Effector memory CD4-positive, alpha-beta T cell (primary cell): ENCODE data around the gene MARK3.

Experiments used
- DNase-seq, 3 donors: peaks; one replicate each; pipeline ENCODE4 v3.0.0-alpha.2; 2020
- H3K27ac ChIP-seq: 2 replicates; pipeline ENCODE4 v1.7.0; 2013; ENCODE audit warnings: mild to moderate bottlenecking, low read length, moderate library complexity; ENCODE audit not compliant: insufficient read depth, poor library complexity, severe bottlenecking
- H3K27me3 ChIP-seq: replicated peaks from 2 replicates; pipeline ENCODE4 v1.7.0; 2013; ENCODE audit warnings: mild to moderate bottlenecking, low read length; ENCODE audit not compliant: insufficient read depth, control insufficient read depth, poor library complexity, severe bottlenecking
- H3K36me3 ChIP-seq: 2 replicates; pipeline ENCODE4 v1.7.0; 2013; ENCODE audit warnings: mild to moderate bottlenecking, low read length, moderate library complexity; ENCODE audit not compliant: control insufficient read depth, insufficient read depth
- H3K4me1 ChIP-seq: 2 replicates; pipeline ENCODE4 v1.7.0; 2013; ENCODE audit warnings: low read length, mild to moderate bottlenecking; ENCODE audit not compliant: control insufficient read depth, insufficient read depth, poor library complexity, severe bottlenecking
- H3K4me3 ChIP-seq: 2 replicates; pipeline ENCODE4 v1.7.0; 2013; ENCODE audit warnings: low read length, low read depth, mild to moderate bottlenecking; ENCODE audit not compliant: insufficient read depth, poor library complexity, severe bottlenecking
- H3K9me3 ChIP-seq: 2 replicates; pipeline ENCODE4 v1.7.0; 2013; ENCODE audit warnings: mild to moderate bottlenecking, low read length, moderate library complexity; ENCODE audit not compliant: control insufficient read depth

Gene MARK3

GRCh38 chr14:103541709-103542604 is 156.7 kb downstream of the MARK3 start:
- no peaks in the 10 kb centered on the region for H3K4me1 ChIP-seq
- H3K27me3 ChIP-seq: no peaks in the 10 kb centered on the region
- no peaks in the 10 kb centered on the region for H3K36me3 ChIP-seq
- H3K27ac ChIP-seq: no peak overlapping the region
- DNase-seq: no peak
- H3K9me3 ChIP-seq: no peaks in the 10 kb centered on the region
- no peak overlapping the region for H3K4me3 ChIP-seq

- Histone ChIP-seq H3K27me3 (no peaks in the 10 kb centered on the region), H3K27ac (no peak overlapping the region), H3K9me3 (no peaks in the 10 kb centered on the region), H3K4me3 (no peak overlapping the region), H3K36me3 (no peaks in the 10 kb centered on the region), H3K4me1 (no peaks in the 10 kb centered on the region)
- DNase-seq: no peak
Measured at GRCh38 chr14:103542605-103543088, 157.4 kb downstream of the MARK3 start.

GRCh38 chr14:103543140-103543539 is 157.9 kb downstream of the MARK3 start:
- Histone ChIP-seq H3K27ac (no peak overlapping the region), H3K4me1 (no peaks in the 10 kb centered on the region), H3K4me3 (no peak overlapping the region), H3K9me3 (no peaks in the 10 kb centered on the region), H3K27me3 (no peaks in the 10 kb centered on the region), H3K36me3 (no peaks in the 10 kb centered on the region)
- no peak for DNase-seq

GRCh38 chr14:103543721-103544387 is 158.6 kb downstream of the MARK3 start:
- Histone ChIP-seq H3K36me3 (no peaks in the 10 kb centered on the region), H3K9me3 (no peaks in the 10 kb centered on the region), H3K27me3 (no peaks in the 10 kb centered on the region), H3K27ac (no peak overlapping the region), H3K4me3 (no peak overlapping the region), H3K4me1 (no peaks in the 10 kb centered on the region)
- DNase-seq: no peak

DNA sequence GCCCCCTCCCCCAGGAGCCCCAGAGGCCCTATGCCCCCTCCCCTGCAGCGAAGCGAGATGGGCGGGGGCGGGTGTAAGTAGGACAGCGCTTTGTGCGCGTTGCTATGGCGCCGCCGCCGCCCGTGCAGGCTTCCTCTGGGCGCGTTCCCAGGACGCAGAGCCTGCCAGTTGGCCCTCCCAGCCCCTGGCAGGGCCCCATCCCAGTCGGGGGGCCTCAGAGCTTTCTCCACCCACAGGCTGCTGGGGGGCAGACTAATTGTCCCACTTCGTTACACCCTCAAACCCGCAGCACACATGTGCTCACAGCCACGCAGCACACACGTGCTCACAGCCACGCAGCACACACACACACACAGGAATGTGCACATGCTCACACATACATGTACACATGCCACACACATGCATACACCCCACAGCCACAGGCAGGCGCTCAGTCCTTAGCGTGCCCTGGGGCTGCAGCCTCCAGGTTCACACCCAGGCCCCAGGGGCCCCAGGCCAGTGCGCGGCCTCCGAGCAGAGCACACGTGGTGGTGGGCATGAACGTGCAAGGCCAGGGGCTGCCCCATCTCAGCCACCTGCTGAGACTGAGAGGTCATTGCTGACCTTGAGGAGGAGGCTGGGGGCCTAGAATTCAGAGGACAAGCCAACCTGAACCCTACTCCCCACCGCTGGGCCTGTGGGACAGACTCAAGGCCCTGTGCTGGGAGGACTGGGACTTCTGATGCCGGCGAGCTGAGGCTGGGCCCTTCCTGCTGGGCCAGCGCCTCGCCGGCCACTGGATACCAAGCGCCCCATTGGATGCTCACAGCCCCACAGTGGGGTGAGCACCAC is 159.4 kb downstream of the MARK3 start:
- no peak for DNase-seq
- no peak overlapping the region for H3K27ac ChIP-seq
- no peaks in the 10 kb centered on the region for H3K36me3 ChIP-seq
- H3K4me1 ChIP-seq: no peaks in the 10 kb centered on the region
- no peaks in the 10 kb centered on the region for H3K27me3 ChIP-seq
- H3K4me3 ChIP-seq: no peak overlapping the region
- H3K9me3 ChIP-seq: no peaks in the 10 kb centered on the region

DNA sequence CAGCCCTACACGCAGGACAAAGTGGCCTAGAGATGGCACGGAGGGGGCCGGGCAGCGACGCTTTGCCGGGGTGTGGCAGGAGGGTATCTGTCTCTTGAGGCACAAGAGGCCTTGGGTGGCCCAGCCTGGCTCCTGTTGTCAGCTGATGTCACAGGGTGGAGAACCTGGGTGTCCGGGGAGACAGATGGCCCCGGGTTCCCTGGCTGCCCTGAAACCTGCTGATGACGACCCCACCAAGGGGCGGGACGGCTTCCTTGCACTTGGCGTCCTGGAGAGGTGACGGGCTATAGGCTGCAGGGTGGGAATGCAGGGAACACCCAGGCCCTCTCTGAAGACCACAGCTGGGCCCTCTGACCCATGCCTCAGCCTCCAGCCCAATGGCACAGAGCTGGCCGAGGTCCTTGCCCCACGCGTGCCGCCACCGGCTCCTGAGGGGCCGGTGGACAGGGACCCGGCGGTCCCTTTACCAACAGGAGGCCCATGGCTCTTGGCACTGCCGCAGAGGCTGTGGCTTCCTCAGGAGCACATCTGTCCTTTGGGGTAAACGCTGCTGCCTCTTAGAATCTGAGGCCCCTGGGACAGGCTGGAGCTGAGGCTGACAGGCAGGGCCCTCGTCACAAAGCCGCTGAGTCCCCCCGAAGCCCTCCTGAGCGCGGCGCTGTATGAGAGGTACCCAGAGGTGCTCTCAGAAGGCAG is 160.2 kb downstream of the MARK3 start:
- Histone ChIP-seq H3K4me3 (no peak overlapping the region), H3K4me1 (no peaks in the 10 kb centered on the region), H3K9me3 (no peaks in the 10 kb centered on the region), H3K36me3 (no peaks in the 10 kb centered on the region), H3K27me3 (no peaks in the 10 kb centered on the region), H3K27ac (no peak overlapping the region)
- no peak for DNase-seq

GRCh38 chr14:103545915-103546651 is 160.9 kb downstream of the MARK3 start:
- H3K4me1 ChIP-seq: no peaks in the 10 kb centered on the region

DNA sequence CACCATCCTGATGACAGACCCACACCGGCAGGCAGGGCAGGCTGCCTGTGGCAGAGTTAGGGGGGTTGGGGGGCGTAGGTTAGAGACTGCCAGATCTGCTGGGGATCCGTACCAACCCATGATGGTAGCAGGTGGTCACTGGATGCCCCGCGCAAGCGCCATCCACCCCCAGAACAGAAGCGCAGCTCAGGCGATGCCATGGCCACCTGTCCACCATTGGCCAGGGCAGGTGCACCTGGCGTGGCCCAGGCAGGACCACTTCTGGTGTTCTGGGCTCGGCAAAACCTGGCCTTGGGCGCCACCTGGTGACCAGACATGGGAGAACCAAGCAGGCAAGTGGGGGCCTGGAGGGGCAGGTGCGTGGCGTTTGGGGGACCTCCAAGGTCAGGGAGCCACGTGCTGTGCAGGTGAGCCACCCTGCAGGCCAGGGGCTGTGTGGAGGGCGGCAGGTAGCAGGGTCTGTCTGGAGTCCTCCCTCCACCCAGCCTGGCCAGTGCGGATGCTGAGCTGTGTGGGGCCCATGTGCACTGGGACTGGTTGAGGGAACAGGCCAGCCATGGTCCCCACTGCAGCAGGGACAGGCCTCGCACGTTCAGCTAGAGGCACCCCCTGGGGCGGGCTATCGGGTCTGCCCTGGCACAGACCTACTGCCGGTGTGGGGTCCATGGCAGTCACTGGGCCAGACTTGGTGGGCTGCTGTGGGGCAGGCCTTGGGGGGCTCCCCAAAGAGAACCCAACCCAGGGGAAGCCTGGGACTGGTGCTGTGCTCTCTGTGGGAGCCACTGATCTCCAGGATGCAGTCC is 161.6 kb downstream of the MARK3 start:
- Histone ChIP-seq H3K4me3 (no peak overlapping the region), H3K27ac (no peak overlapping the region), H3K9me3 (no peaks in the 10 kb centered on the region), H3K36me3 (no peaks in the 10 kb centered on the region), H3K4me1 (no peaks in the 10 kb centered on the region), H3K27me3 (no peaks in the 10 kb centered on the region)
- peak; percentile 54 to 72 (median 60) for DNase-seq

More at GRCh38 chr14:103545915-103546651, 160.9 kb downstream of the MARK3 start:
- Histone ChIP-seq H3K36me3 (no peaks in the 10 kb centered on the region), H3K9me3 (no peaks in the 10 kb centered on the region), H3K4me3 (no peak overlapping the region), H3K27me3 (no peaks in the 10 kb centered on the region), H3K27ac (no peak overlapping the region)
- DNase-seq: no peak
